GM18505 (cell line): ENCODE measurements around the gene UNC13D.

Experiments
- ATAC-seq: cut with Tn5 transposase; IDR thresholded peaks from one replicate; pipeline ENCODE4 v1.9.1; 2021; ENCODE audit not compliant: unreplicated experiment
- POLR2A ChIP-seq: IDR thresholded peaks from 4 replicates; pipeline ENCODE4 v1.6.1; 2011; ENCODE audit warnings: borderline replicate concordance; ENCODE audit not compliant: insufficient read depth, insufficient read length; ENCODE audit errors: extremely low read depth

Gene UNC13D

DNA sequence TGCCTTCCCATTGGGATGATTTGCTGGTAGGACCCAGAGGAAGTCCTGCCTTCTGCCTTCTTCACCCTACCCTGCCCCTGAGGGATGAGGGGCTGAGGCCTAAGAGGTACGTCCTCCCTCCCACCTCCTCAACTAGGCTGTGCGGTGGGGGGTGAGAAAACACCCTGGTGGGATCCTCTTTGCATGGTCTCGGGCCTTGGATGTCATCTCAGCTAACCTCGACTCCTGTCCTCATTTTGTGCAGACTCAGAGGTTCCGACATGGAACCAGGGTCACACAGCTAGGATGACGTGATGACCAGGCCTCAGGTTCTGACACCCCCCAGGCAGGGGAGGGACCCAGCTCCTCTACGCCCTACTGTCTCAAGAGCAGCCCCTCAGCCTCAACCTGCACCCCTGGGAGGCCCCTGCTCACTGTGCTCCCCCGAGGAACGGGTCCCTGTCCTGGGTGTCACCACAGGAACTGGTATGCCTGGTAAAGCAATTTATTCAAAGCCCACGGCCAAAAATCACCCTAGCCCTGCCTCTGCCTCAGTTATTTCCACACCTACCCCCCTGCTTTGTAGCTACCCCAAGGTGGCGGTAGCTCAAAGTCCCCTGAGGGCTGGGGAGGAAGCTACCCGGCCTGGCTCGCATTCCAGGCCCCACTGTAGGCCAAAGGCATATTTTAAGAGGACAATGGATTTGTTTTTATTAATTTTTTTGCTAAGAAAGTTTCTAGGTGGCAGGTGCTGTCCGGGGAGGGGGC, 17.5 kb downstream of the UNC13D start:
- ATAC-seq = no peak
- TF ChIP-seq POLR2A = no peak

DNA sequence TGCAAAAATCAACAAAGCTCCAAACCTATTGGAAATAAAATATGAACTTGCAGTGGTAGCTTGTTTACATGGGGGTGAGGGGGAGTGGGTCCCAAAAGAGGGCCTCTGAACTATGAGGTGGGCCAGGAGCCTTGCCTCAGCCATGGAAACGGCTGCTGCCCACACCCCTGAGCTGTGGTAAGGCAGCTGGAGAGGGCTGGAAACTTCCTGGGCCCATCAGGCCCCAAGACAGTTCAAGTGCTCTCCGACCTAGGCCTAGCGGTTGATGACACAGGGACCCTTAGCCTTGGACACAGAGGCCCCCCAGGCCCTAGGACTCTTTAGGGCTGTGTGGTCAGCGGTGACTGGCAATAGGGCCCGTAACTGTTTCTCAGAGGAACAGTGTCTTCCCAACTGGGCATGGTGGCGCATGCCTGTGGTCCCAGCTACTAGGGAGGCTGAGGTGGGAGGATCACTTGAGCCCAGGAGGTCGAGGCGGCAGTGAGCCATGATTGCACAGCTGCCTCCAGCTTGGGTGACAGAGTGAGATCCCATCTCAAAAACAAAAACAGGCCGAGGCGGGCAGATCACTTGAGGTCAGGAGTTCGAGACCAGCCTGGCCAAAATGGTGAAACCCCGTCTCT, 18.3 kb downstream of the UNC13D start:
- ATAC-seq = no peak
- peak; percentile 19 for TF ChIP-seq POLR2A

DNA sequence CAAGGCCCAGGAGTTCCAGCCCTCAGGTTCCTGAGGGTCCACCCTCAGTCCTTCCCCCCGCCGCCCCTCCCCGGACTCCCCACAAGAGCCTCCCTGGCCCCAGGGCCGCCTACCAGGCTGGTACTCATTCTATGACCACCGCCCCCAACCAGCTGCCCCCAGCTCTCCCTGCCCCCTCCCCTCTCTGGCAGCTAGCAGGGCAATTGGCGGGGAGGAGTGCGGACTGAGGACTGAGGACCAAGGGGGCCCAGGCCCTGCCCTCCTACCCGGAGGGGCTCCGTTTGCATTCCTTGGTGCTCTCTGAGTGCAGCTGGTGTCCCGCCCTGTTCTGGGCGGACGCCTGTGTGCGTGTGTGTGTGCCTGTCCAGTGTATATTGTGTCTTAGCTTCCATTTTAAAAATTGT, 19.1 kb downstream of the UNC13D start:
- no peak for TF ChIP-seq POLR2A
- ATAC-seq = no peak

- no peak for TF ChIP-seq POLR2A
- ATAC-seq = no peak
Observed at GRCh38 chr17:75824666-75825065, 19.5 kb downstream of the UNC13D start.

DNA sequence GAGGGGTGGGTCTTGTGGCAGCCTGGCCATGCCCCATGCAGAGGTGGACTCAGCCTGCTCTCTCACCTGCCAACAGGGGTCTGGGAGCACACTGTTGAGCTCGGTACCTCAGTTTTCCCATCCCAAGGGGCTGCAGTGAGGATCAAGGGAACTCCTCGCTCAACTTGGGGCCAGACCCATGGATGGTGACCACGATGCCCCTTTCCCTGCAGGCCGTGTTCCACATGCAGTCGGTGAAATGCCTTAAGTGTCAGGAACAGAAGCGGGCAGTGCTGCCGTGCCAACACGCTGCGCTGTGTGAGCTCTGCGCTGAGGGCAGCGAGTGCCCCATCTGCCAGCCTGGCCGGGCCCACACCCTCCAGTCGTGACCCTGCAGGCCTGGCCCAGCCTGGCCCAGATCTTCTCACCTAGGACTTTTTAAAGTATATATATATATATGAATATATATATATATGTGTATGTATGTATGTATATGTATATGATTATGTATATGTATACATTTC, 20.1 kb downstream of the UNC13D start:
- no peak for ATAC-seq
- TF ChIP-seq POLR2A = no peak

DNA sequence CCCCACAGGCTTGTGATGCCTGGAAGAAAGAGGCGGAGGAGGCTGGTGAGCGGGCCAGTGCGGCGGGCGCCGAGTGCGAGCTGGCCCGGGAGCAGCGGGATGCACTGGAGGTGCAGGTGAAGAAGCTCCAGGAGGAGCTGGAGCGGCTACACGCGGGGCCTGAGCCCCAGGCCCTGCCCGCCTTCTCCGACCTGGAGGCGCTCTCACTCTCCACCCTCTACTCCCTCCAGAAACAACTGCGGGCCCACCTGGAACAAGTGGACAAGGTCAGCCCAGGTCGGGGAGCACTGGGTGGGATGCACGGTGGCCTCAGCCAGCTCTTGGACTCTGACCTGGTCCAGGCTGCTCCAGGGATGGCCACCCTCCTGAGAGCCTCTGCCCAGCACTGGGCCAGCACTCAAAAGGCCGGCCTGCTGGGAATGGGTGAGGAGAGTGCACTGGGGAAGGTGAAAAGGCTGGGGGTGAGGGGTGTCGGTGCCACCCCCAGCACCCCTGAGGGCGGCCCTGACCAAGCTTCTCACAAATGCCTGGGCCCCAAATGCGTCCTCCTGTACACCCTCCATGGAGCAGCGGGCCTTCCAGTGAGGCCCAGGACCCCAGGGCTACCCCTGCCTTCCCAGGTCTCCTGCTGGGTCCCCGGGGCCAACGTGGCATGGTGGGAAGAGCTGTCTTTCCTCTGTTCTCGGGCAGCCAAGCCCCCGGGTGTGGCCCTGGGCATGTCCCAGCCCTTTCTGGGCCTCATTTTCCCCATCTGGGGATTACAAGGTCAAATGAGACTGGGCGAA, 20.8 kb downstream of the UNC13D start:
- TF ChIP-seq POLR2A = peak; percentile 4
- ATAC-seq = no peak

GRCh38 chr17:75822800-75823166, 21.4 kb downstream of the UNC13D start:
- no peak for ATAC-seq

DNA sequence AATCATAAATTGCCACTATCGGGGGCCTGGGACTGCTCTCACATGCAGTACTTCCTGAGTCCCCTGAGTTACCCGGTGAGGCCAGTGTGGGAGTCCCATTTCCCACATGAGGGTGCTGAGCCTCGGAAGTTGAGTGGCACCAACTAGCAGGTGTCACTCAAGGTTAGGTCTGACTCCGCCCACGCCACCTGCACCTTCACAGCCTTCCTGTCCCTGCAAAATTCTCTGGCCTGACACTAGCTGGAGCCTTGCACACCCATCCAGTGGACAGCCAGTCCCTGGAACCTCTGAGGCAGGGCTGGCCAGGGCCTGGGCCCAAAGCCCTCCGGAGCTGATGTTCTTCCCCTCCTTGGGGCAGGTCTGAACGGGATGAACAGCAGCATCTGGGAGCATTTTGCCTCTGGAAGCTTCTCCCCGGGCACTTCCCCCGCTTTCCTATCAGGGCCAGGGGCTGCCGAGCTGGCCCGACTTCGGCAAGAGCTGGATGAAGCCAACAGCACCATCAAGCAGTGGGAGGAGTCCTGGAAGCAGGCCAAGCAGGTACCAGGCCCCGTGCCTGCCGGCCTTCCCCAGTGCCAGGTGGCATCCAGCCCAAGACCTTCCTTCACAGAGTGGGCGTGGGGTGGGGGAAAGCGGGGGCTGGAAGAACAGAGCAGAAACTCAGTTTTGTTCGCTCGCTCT, 21.9 kb downstream of the UNC13D start:
- TF ChIP-seq POLR2A = no peak
- no peak for ATAC-seq

More at GRCh38 chr17:75822800-75823166, 21.4 kb downstream of the UNC13D start:
- no peak for TF ChIP-seq POLR2A

DNA sequence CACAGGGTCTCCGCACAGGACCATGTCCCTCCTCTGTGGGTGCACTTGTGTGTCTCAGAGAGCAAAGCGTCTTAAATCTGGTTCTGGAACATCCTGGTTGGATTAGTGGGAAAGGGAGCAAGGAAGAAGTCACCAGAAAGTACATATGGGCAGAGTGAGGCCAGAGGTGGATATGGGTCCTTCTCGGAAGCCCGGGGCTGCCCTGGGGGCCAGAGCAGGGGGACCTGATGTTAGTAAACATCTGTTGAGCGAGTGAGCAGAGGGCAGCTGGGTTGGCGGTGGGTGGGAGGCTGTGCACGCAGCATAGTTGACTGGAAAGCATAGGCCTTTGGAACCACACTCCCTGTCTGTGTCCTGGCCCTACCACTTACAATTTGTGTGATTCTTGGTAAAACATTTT, 22.7 kb downstream of the UNC13D start:
- no peak for TF ChIP-seq POLR2A
- ATAC-seq = no peak

DNA sequence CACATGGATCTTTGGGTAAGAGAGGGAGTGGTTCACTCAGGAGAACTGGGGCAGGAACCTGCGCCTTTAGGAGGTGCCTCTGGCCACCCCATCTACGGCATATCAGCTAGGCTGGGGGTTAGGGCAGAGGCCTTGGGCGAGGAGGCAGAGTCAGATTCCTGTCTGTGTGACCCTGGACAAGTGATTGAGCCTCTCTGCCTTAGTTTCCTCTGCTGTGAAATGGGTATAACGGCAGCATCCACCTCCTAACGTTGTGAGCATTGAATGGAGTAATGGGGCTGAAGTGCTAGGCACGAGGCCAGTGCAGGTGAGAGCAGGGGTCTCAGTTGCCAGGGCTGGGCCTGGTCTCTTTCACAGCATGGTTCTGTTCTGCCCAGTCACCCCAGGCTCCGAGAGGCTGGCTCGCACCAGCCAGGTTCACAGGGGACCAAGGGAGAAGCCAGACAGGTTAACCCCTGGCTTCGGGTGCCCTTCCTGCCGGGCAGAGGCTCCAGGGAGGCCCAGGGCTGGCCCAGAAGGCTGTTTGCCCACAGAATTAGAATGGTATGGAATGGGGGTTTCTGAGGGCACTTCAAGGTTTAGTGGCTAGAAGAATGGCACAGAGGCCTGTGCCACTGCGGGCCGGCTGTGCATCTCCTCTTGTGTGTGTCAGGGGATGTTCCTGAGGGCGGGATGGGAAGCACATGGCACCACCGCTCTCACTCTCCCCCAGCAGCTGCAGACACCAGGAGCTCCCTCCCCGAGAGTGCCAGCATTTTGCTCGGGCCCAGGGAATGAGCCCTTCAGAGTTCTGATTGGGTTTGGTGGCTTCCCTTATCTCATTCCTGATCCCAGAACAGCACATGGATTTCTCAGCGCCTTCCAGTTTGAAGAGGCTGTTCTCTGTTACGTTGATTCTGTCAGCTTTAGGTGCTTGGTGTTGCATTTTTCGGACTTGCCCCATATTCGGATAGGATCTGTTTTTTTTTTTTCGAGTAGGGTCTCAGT, 23.8 kb downstream of the UNC13D start:
- TF ChIP-seq POLR2A = no peak
- ATAC-seq = no peak

DNA sequence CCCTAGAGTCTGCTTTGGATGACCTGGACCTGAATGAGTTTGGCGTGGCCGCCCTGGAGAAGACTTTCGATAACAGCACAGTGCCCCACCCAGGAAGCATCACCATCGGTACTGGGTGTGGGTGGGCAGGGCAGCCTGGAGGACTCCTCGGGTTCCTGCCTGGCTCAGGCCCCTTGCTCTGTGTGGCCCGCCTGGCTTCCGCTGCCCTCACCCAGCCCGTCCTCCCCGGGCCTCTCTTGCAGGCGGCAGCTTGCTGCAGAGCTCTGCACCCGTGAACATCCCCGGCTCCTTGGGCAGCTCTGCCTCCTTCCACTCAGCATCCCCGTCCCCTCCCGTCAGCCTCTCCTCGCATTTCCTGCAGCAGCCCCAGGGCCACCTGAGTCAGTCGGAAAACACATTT, 24.5 kb downstream of the UNC13D start:
- TF ChIP-seq POLR2A = no peak
- no peak for ATAC-seq

GRCh38 chr17:75819116-75819515, 25.1 kb downstream of the UNC13D start:
- TF ChIP-seq POLR2A = no peak
- ATAC-seq = no peak
